B cell (primary cell): ENCODE measurements around the gene C10orf105.

Experiments used
- EZH2 ChIP-seq: IDR thresholded peaks from 2 replicates; pipeline ENCODE4 v1.6.1; 2012; ENCODE audit warnings: borderline replicate concordance, low read depth, mild to moderate bottlenecking, moderate library complexity, low read length; ENCODE audit not compliant: insufficient read depth, poor library complexity, severe bottlenecking
- TF ChIP-seq, protein P1 (sequence below): fragments of 200-600 bp; IDR thresholded peaks from one replicate; pipeline ENCODE4 v1.8.0; 2022; ENCODE audit warnings: antibody characterized with exemption, mild to moderate bottlenecking

- TF ChIP-seq, protein P1, sequence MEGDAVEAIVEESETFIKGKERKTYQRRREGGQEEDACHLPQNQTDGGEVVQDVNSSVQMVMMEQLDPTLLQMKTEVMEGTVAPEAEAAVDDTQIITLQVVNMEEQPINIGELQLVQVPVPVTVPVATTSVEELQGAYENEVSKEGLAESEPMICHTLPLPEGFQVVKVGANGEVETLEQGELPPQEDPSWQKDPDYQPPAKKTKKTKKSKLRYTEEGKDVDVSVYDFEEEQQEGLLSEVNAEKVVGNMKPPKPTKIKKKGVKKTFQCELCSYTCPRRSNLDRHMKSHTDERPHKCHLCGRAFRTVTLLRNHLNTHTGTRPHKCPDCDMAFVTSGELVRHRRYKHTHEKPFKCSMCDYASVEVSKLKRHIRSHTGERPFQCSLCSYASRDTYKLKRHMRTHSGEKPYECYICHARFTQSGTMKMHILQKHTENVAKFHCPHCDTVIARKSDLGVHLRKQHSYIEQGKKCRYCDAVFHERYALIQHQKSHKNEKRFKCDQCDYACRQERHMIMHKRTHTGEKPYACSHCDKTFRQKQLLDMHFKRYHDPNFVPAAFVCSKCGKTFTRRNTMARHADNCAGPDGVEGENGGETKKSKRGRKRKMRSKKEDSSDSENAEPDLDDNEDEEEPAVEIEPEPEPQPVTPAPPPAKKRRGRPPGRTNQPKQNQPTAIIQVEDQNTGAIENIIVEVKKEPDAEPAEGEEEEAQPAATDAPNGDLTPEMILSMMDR = no peak
- no peak for TF ChIP-seq EZH2
Measured at GRCh38 chr10:71753091-71753959, 33.7 kb upstream of the C10orf105 start.
